GM12801 (cell line): ENCODE results near the gene FAM20A.

Experiments used
- TF ChIP-seq, protein P1 (sequence below): IDR thresholded peaks from one replicate; pipeline ENCODE4 v1.5.1; 2011; ENCODE audit warnings: control low read depth; ENCODE audit not compliant: insufficient read length; ENCODE audit errors: extremely low read depth

FAM20A gene

GRCh38 chr17:68587847-68588246 lies 13.3 kb downstream of the FAM20A start:
- TF ChIP-seq, protein P1, sequence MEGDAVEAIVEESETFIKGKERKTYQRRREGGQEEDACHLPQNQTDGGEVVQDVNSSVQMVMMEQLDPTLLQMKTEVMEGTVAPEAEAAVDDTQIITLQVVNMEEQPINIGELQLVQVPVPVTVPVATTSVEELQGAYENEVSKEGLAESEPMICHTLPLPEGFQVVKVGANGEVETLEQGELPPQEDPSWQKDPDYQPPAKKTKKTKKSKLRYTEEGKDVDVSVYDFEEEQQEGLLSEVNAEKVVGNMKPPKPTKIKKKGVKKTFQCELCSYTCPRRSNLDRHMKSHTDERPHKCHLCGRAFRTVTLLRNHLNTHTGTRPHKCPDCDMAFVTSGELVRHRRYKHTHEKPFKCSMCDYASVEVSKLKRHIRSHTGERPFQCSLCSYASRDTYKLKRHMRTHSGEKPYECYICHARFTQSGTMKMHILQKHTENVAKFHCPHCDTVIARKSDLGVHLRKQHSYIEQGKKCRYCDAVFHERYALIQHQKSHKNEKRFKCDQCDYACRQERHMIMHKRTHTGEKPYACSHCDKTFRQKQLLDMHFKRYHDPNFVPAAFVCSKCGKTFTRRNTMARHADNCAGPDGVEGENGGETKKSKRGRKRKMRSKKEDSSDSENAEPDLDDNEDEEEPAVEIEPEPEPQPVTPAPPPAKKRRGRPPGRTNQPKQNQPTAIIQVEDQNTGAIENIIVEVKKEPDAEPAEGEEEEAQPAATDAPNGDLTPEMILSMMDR, result no peak

DNA sequence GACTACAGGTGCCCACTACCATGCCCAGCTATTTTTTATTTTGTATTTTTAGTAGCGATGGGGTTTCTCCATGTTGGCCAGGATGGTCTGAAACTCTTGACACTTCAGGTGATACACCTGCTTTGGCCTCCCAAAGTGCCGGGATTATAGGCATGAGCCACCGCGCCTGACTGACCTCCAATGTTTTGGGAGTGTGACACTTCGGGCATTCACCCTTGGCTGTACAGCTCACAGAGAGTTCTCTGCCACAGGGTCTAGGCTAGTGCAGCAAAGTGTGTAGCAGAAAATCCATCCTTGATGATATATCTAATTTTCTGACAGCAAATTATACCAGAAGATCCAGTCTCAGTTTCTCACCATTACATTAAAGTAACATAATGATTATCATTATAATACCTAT lies 14.1 kb downstream of the FAM20A start:
- TF ChIP-seq, protein P1, result no peak

DNA sequence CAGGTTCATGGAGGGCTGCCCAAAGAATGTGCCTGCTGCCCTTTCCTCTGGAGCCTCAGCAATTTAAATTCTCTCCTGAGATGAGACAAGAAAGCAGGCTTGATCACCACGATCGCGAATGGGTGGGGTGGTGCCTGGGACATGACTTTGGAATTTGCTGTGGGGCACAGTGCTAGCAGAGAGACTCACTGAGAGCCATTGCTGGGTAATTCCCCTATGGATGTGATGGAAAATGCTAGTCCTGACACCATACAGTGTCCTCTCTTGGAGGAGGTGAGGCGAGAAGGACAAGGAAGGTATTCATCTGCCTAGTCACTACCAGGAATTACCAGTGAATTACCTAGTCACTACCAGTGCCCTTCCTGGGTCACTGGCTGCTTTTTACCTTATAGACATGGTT lies 15.5 kb downstream of the FAM20A start:
- TF ChIP-seq, protein P1, result no peak

DNA sequence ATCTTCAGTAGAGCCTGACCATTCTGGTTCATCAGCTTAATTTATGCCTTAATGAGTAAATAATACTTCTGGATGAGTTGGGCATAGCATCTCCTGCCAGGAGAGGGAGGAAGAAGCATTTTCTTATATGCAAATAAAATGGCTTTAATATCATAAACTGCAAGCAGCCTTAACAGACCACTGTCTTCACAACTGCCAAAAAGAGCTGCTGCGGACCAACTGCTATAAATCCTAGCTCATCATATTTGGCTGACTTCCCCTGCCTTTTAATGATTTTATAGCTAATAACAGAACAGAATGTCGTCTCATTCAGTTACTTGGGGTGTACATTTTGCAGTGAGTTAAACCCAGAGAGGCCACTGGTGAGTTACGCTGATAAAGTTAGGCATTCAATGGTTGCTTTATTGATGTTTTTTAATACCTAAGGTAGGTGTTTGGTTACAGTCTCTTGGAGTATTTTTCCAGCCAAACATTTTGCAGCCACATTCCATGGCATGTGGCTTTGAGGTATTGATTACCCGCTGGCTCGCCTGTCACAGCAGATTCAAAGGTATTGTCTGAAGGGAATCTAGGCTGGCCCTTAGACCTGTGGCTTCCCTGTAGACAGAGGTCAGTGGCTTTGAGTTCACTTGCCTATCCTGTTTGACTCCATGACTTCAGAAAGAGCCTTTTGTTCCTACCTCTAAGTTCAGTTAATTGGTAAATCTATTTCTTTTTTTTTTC lies 16.4 kb downstream of the FAM20A start:
- TF ChIP-seq, protein P1, result no peak

DNA sequence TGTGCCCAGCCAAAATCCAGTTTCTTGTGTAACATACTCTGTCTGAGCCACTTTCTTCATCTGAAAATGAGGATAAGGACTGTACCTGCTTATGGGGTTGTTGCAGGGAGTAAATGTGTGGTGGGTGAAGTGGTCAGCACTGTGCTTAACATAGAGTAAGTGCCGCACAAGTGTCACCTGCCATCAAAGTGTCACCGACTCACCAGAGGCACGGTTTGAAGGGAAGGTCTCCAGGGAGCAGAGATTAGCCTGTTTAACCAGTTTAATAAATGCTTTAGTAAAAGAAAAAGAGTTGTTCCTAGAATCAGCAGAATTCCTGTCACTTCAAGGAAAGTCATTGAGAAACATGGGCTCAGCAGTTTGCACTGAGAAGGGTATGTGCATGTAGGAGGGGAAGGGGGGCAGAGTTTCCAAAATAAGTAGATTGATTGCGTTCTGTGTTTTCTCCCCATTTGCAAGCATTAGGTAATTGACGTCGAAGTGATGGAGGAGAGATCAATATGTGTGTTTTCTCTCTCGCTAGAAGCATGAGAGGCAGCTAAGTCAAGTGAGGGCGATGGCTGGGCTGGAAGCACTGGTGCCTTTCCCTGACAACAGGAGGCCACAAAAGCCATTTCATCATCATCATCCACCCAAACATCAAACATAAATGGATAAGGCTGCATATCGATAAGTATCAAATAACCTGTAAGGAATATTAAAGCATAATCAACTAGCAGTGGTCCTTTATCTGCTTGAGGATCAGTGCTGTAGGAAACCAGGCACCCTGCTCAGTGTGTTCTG lies 19.1 kb downstream of the FAM20A start:
- TF ChIP-seq, protein P1, result no peak

GRCh38 chr17:68580236-68580770 lies 20.9 kb downstream of the FAM20A start:
- TF ChIP-seq, protein P1, result no peak

- TF ChIP-seq, protein P1, result no peak
These were observed 21.8 kb downstream of the FAM20A start for GRCh38 chr17:68579194-68579927.
